ENCODE results near the gene HINFP. TPM values are rescaled to one million over a fixed set of nuclear protein-coding genes. Genes with fewer than 3 reads are reported as not detected.
A peak's percentile ranks its signal among the peaks of the same experiment; 100 is the strongest.

The HINFP gene
- total and polyA plus RNA-seq, 9 of the 15 experiments (the other 6 are each of a cell fraction or from before 2014, with no cell fraction given): 13.8 to 34.1 (median 22.5) TPM

- TF ChIP-seq KDM5B (IDR thresholded peaks at IDR 0.05; ENCODE audit: insufficient replicate concordance, low read depth, low read length): peak; percentile 73
- peak; percentile 23; the same call in 1 of the 2 replicates for TF ChIP-seq AFF4 (CRISPR knock-in tag; IDR thresholded peaks at IDR 0.05)
- no peak; the same call in 1 of the 2 replicates for TF ChIP-seq PTBP1 (IDR thresholded peaks at IDR 0.05; ENCODE audit: low read depth, low read length)
- no peak for TF ChIP-seq ZNF277 (CRISPR knock-in tag; IDR thresholded peaks at IDR 0.05; ENCODE audit: borderline replicate concordance)
- TF ChIP-seq THRAP3 (IDR thresholded peaks at IDR 0.05; ENCODE audit: borderline replicate concordance): peak; percentile 57; the same call in 1 of the 2 replicates
- TF ChIP-seq ZNF23 (CRISPR knock-in tag; IDR thresholded peaks at IDR 0.05): no peak
- peak; percentile 45; the same call in 1 of the 2 replicates for TF ChIP-seq TFAP4 (CRISPR knock-in tag; IDR thresholded peaks at IDR 0.05; ENCODE audit: borderline replicate concordance)
These were observed 28.2 kb upstream of the HINFP start (continued) for GRCh38 chr11:119092880-119093842.
